Skeletal muscle tissue (tissue), 4 donors: Measurements from ENCODE around the gene EFHD1. TPM values are rescaled to one million over a fixed set of nuclear protein-coding genes. Genes with fewer than 3 reads are reported as not detected.
"Not testable (repeated sequence)": the region's sequence is repeated elsewhere in the genome, so short reads cannot be mapped to it uniquely, and the experiment has no call there.

Source experiments
- H3K27ac ChIP-seq: one replicate; pipeline ENCODE4 v1.7.0; 2013; ENCODE audit warnings: mild to moderate bottlenecking, low read depth, low read length, inconsistent platforms
- H3K27me3 ChIP-seq, 3 donors: one replicate each; pipeline ENCODE4 v1.7.0; 2013; ENCODE audit warnings: low read length in 3 of 3; ENCODE audit not compliant: control insufficient read depth in 3 of 3, insufficient read depth in 3 of 3
- H3K36me3 ChIP-seq, 3 donors: one replicate each; pipeline ENCODE4 v1.7.0; 2013; ENCODE audit warnings: low read length in 3 of 3; ENCODE audit not compliant: control insufficient read depth in 3 of 3, insufficient read depth in 3 of 3
- H3K4me1 ChIP-seq, 3 donors: one replicate each; pipeline ENCODE4 v1.7.0; 2013; ENCODE audit warnings: low read length in 3 of 3, mild to moderate bottlenecking in 3 of 3; ENCODE audit not compliant: control insufficient read depth in 3 of 3, insufficient read depth in 3 of 3
- H3K4me3 ChIP-seq, 3 donors: one replicate each; pipeline ENCODE4 v1.7.0; 2013; ENCODE audit warnings: low read length in 3 of 3
- H3K9ac ChIP-seq, 3 donors: one replicate each; pipeline ENCODE4 v1.7.0; 2013; ENCODE audit warnings: low read length in 3 of 3, mild to moderate bottlenecking in 3 of 3, moderate library complexity in 2 of 3, low read depth in 1 of 3
- H3K9me3 ChIP-seq, 3 donors: one replicate each; pipeline ENCODE4 v1.7.0; 2013; ENCODE audit warnings: low read length in 3 of 3; ENCODE audit not compliant: control insufficient read depth in 3 of 3
- total RNA-seq: library from RNA; depleted of rRNA; stranded (reverse); fragments of >200 nt; gene quantifications from one replicate; pipeline ENCODE4 v1.2.3, GENCODE V29; 2014
- donor health status: Osteomylitis.

EFHD1 gene
- total RNA-seq, 1 donor from 2014 or later = 2.1 TPM

DNA sequence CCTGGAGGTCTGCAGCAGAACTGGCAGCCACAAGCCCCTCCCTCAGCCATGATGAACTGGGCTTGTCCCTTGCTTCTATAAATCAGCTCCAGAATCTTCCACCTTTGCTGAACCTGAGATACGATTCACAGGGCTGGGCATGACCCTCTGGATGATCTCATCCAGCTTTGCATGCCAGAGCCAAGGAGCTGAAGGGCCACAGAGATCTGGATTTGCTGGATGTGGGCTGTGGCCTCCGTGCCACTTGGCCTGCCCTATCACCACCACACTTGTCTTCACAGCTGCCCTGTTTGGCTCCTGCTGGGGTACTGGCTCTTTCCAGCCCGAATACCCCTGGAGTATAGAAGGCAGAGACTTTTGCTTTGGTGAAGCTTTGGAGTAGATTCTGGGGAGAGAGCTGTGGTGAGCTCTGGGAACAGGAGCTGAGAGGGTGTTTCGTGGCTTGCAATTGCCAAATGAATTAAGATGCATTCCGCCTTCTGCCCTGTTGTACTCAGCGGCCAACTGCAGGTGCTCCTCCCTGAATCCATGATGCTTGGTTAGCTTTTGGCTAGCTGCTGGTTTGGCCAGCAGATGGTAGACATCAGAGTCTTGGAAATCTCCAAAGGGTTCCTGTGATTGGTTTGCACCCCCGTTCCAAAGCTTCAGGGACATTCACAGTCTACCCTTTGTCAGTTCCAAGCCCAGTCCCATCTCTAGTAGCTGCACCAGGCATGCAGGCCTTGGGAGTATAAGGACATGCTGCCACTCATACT lies 32.8 kb downstream of the EFHD1 start:
- no peak overlapping the region for H3K27ac ChIP-seq

DNA sequence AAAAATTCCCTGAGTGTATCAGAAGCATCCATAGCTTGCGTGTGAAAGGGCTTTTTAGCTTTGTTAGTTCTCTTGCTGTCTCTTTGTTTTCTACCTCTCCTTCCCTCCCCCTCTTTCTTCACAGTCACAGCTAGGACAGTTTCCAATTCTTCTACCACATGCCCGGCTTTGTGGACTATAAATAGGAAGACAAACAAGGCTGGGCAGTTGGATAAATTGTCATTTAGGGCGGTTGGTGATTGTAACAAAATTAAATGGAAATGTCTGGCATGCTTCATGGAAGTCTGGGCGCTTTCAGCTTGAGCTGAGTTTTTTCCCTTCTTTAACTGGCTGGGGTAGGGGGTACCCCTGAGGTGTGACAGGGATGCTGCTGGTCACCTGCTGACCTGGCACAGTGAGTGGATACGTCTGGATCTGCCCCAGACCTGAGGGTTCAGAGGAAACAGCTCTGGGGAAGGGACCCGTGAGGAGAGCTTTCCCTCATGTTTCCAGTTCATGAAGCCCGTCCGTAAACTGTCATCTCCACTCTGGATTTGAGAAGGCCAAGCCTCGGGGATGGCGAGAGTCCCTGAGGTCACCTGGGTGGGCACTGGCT lies 34.7 kb downstream of the EFHD1 start:
- H3K9ac ChIP-seq = peak overlapping the region in 1 of 3 donors; percentile 45
- H3K27me3 ChIP-seq = no peaks in the 10 kb centered on the region
- H3K27ac ChIP-seq = peak overlapping the region; percentile 57
- peaks cover 2 to 19% (median 11%) of the 10 kb centered on the region in 3 donors for H3K4me1 ChIP-seq
- no peak overlapping the region for H3K4me3 ChIP-seq
- peaks cover 2 to 8% (median 4%) of the 10 kb centered on the region in 3 donors for H3K36me3 ChIP-seq
- no peaks in the 10 kb centered on the region for H3K9me3 ChIP-seq

More for the DNA sequence above, 32.8 kb downstream of the EFHD1 start:
- Histone ChIP-seq H3K36me3 (no peaks in the 10 kb centered on the region), H3K9me3 (no peaks in the 10 kb centered on the region), H3K4me1 (peaks cover 2 to 19% (median 11%) of the 10 kb centered on the region in 3 donors), H3K4me3 (peak overlapping the region in 1 of 3 donors; percentile 29), H3K9ac (no peak overlapping the region), H3K27me3 (no peaks in the 10 kb centered on the region)

DNA sequence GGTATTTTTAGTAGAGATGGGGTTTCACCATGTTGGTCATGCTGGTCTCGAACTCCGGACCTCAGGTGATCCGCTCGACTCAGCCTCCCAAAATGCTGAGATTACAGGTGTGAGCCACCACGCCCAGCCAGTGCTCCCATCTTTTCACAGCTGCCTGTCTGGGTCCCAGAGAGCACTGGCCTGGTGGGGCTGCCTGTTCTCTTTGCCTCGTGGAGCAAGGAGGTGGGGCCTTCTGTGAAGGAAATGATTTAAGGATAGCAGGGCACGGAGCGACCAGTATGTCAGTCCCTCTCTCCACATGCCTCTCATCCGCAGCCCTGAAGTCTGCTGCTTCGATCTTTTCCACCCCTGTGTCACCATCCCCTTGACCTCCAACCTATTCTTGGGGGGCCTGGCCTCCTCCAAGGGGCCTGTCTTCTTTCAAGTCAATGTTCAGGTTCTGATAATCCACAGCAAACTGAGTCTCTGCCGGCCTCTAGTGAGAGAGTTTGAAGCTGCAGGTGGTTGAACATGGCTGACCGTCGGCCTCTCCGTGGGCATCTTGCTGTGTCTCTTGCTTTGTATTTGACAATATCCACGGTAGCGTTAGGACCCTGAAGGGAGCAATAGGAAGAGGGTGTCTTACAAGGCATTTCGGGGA lies 35.5 kb downstream of the EFHD1 start:
- Histone ChIP-seq H3K9me3 (no peaks in the 10 kb centered on the region), H3K36me3 (peaks cover 4 to 12% (median 6%) of the 10 kb centered on the region in 3 donors), H3K9ac (no peak overlapping the region), H3K4me3 (no peak overlapping the region), H3K4me1 (peaks cover 2 to 19% (median 11%) of the 10 kb centered on the region in 3 donors), H3K27ac (no peak overlapping the region), H3K27me3 (no peaks in the 10 kb centered on the region)

DNA sequence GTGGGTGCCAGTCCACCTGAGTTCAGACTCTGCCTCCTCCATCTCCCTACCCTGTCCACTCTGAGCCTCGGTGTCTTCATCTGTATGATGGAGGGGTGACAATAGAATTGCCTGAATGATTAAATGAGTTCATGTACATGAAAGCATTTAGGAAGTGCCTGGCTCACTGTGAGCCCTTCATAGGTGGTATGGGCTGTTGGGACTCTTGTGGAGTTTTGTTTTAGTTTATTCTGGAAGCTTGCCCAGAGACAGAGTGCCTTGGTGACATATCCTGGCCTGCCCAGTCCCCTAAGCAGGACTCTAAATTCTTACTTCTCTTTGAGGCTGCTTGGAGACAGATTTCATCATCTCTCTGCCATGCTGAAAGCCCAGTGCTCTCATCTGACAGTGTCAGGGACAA lies 39.2 kb downstream of the EFHD1 start:
- Histone ChIP-seq H3K4me3 (no peak overlapping the region), H3K9me3 (no peaks in the 10 kb centered on the region), H3K27ac (no peak overlapping the region), H3K4me1 (peaks cover 0 to 7% (median 5%) of the 10 kb centered on the region in 3 donors), H3K9ac (no peak overlapping the region), H3K27me3 (no peaks in the 10 kb centered on the region), H3K36me3 (peaks cover 4 to 19% (median 9%) of the 10 kb centered on the region in 3 donors)

DNA sequence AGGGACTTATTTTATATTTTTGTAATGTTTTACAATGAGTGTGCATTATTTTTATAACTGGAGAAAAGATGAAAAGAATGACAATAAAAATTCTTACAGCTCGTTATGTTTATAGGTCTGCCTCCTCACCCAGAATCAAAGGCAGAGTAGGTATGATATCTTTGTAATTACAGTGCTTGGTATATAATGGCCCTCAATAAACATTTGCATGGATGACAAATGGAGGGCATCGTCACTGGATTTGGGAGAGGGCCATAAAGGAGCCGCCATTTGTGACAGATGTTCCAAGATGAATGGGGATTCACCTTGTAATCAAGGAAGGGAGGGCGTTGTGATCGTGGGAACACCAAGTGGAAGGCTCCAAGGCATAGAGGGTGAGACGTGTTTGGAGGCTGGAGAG lies 41.1 kb downstream of the EFHD1 start:
- H3K36me3 ChIP-seq = peaks cover 4 to 19% (median 9%) of the 10 kb centered on the region in 3 donors
- no peak overlapping the region for H3K27ac ChIP-seq
- H3K4me3 ChIP-seq = no peak overlapping the region
- no peak overlapping the region for H3K9ac ChIP-seq
- no peaks in the 10 kb centered on the region for H3K9me3 ChIP-seq
- no peaks in the 10 kb centered on the region for H3K27me3 ChIP-seq
- no peaks in the 10 kb centered on the region for H3K4me1 ChIP-seq

DNA sequence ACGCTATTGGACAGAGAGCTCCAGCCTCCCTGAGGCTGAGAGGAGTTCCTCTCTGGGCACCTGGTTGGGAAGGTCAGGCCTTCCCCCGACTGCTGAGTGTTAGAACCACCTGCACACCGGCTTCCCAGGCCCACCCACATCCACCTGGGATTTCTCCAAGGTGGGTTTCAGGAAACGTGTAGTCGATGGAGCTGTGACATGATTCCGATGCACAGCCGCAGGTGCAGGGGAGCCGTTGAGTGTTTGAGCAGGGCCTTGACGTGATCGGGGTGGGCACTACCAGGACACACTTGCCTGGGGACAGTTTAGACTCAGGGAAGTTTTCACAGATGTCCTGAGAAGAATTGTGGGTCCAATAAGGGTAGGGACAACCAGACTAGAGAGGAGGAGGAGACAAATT lies 42.0 kb downstream of the EFHD1 start:
- Histone ChIP-seq H3K36me3 (peaks cover 4 to 19% (median 9%) of the 10 kb centered on the region in 3 donors), H3K4me1 (no peaks in the 10 kb centered on the region)

DNA sequence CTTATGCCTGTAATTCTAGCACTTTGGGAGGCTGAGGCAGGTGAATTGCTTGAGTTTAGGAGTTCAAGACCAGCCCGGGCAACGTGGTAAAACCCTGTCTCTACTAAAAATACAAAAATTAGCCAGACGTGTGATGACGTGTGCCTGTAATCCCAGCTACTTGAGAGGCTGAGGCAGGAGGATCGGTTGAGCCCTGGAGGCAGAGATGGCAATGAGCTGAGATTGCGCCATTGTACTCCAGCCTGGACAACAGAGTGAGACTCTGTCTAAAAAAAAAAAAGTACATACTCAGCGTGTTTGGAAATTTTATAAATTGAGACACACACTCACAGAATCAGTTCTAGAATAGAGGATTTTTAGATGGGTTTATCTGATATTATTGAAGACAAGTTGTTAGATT lies 46.6 kb downstream of the EFHD1 start:
- Histone ChIP-seq H3K9me3 (no peaks in the 10 kb centered on the region), H3K27me3 (peaks cover 0 to 5% (median 0%) of the 10 kb centered on the region in 3 donors), H3K36me3 (peaks cover 0 to 12% (median 0%) of the 10 kb centered on the region in 3 donors), H3K4me3 (no peak overlapping the region), H3K4me1 (no peaks in the 10 kb centered on the region), H3K9ac (no peak overlapping the region), H3K27ac (no peak overlapping the region)

More for the DNA sequence above, 42.0 kb downstream of the EFHD1 start:
- Histone ChIP-seq H3K4me3 (no peak overlapping the region), H3K9ac (no peak overlapping the region), H3K27ac (no peak overlapping the region), H3K27me3 (no peaks in the 10 kb centered on the region), H3K9me3 (no peaks in the 10 kb centered on the region)

DNA sequence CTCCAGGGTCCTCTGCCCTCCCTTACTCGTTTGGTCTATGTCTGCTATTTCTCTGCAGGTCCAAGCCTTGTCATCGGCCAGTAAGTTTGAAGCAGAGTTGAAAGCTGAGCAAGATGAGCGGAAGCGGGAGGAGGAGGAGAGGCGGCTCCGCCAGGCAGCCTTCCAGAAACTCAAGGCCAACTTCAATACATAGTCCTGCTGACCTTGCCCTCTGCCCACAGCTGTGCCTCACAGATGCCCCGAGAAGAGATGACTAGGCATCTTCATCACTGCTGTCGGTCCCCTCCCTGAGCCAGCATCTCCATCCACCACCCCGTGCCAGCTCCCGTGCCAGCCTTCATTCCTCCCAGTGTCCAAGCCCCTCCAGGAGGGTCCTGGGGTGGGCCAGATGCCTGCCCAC lies 48.1 kb downstream of the EFHD1 start:
- Histone ChIP-seq H3K36me3 (peaks cover 0 to 7% (median 0%) of the 10 kb centered on the region in 3 donors), H3K9me3 (no peaks in the 10 kb centered on the region), H3K27ac (no peak overlapping the region), H3K9ac (no peak overlapping the region), H3K4me3 (no peak overlapping the region), H3K4me1 (no peaks in the 10 kb centered on the region), H3K27me3 (peaks cover 0 to 5% (median 0%) of the 10 kb centered on the region in 3 donors)

DNA sequence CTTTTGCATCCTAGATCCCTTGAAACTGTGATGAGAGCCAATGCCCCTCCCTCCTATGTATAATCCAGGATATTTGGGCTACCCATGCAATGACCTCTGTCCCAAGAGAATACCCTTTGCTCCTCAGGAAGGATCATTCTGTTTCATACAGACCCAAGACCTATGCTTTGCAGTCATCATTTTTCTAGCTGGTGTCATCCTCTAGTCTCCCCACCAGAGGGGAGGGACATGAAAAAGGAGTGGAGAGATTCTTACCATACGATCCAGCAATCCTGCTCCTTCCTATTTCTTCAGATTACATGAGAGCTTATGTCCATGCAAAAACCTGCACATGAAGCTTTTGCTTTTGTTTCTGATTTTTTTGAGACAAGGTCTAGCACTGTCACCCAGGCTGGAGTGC lies 50.0 kb downstream of the EFHD1 start:
- Histone ChIP-seq H3K27me3 (peaks cover 0 to 5% (median 0%) of the 10 kb centered on the region in 3 donors), H3K9me3 (no peaks in the 10 kb centered on the region), H3K4me1 (peaks cover 2 to 7% (median 3%) of the 10 kb centered on the region in 3 donors), H3K27ac (no peak overlapping the region), H3K4me3 (no peak overlapping the region), H3K36me3 (peaks cover 0 to 5% (median 0%) of the 10 kb centered on the region in 3 donors), H3K9ac (no peak overlapping the region)

DNA sequence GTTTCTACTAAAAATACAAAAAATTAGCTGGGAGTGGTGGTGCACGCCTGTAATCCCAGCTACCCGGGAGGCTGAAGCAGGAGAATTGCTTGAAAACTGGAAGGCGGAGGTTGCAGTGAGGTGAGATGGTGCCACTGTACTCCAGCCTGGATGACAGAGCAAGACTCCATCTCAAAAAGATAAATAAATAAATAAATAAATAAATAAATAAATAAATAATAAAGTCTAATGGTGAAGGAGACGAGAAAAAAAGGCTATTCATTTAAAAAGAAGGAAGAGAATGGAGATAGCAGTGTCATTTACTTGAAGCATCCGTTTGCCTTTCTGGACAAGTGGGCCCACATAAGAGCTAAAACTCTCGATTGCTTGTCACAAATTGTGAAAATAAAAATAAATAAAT lies 52.0 kb downstream of the EFHD1 start:
- not testable (repeated sequence) for H3K4me1 ChIP-seq, H3K9ac ChIP-seq, H3K27ac ChIP-seq, H3K4me3 ChIP-seq, H3K27me3 ChIP-seq, H3K36me3 ChIP-seq, H3K9me3 ChIP-seq
